GM20431 (cell line): Measurements from ENCODE around the gene PIK3C2A.

Experiments used
- in situ Hi-C: fragments of 300-500 bp; cut with MseI, MboI; formaldehyde crosslinking; loops from one replicate; pipeline ENCODE4 v1.15.0; 2020; ENCODE audit warnings: low sequenced_read_pairs; ENCODE audit not compliant: unreplicated experiment

The PIK3C2A gene

DNA sequence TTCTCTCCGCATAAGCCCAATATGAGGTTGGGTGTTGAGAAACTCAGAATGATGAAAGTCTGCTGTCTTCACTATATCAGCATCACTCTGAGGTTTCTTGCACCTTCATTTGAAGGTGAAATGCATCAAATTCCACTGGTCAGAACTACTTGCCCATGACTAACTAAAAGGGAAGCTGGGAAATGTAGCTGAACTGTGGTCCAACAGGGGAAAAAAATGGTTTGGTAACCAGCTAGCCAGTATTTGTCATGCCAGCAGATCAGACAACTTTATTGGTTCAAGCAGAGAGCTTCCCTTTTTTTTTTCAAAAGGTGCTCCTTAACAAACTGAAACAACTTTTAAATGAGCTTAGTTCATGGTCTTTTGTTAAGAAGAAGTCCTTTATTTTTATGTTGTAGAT lies 14.2 kb upstream of the PIK3C2A start:
- in situ Hi-C loops = loop anchor here (10.0 kb wide), 1 partner anchor 283 kb away; no protein-coding TSS in a partner anchor

DNA sequence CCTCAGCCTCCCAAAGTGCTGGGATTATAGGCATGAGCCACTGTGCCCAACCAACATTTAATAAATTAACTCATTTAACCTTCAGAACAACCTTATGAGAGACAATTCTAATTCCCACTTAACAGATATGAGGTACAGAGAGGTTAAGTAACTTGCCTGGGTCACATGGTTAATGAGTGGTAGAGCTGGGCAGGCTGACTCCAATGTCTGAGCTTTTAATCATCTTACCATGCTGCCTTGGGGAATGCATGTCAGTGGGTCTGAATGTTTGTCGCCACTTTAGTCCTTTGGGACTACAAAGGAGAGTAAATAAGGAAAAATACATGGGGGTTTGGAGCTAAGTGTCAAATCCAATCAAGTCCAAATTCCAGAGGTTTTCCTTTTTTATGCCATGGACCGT lies 11.2 kb upstream of the PIK3C2A start:
- in situ Hi-C loops = no loop called here

DNA sequence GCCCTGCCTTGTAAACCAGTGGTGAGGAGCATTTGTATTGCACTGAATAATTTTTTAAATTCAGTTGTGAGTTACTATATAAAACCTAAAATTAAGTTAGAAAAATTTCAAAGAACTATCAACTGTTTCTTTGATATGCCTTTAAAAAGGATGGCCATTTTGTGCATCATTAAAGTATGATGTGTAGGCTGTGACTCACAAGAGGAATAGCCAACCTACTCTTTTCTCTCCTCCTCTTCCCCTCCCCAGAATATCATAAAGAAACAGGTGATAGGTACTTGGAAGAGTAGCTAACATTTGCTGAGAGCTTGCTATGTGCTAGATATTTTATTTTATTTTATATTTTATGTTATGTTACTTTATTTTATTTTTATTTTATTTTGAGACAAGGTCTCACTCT lies 10.6 kb upstream of the PIK3C2A start:
- in situ Hi-C loops = no loop called here

DNA sequence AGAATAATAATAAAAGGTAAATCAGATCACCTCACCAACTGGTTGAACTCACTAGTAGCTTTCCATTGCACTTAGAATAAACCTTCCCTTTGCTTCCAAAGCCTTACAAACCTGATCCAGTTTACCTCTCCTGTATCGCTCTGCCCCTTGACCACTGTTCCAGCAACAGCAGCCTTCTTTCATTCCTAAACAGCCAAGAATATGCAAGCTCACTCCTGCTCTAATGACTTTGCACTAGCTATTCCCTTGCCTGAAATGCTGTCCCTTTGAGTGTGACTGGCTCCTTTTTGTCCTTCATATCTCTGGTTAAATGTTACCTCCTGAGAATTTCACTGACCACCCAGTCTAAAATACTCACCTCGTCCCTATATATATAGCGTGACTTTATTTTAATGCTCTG lies 9.6 kb upstream of the PIK3C2A start:
- in situ Hi-C loops = no loop called here

DNA sequence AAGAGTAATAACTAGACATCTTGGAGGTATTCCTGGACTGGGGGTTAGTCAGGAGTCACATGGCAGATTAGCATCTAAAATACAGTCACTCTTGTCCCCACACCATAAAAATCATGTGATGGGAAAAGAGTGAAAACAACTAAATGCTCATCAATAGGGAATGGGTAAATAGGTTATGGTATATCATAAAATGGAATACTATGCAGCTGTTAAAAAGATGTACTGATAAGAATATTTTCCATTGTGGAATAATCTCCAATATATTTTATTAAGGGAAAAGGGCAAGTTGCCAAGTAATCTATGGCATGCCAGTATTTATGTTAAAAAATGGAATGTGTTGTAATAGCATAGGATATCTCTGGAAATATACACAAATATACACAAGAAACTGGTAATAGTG lies 6.6 kb upstream of the PIK3C2A start:
- in situ Hi-C loops = no loop called here

DNA sequence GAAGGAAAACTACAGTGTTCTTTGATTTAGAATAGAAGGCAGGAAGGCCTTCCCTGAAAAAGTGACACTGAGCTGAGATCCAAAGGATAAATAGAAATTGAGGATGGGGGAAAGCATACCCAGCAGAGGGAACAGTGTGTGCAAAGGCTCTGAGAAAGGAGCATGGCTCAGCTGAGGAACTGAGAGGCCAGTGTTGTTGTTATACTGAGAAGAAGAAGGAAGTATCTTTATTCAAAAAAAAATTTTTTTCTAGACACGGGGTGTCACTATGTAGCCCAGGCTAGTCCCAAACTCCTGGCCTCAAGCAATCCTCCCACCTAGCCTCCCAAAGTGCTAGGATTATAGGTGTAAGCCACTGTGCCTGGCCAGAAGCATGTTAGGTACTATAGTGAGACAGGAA lies 3.5 kb upstream of the PIK3C2A start:
- in situ Hi-C loops = no loop called here

DNA sequence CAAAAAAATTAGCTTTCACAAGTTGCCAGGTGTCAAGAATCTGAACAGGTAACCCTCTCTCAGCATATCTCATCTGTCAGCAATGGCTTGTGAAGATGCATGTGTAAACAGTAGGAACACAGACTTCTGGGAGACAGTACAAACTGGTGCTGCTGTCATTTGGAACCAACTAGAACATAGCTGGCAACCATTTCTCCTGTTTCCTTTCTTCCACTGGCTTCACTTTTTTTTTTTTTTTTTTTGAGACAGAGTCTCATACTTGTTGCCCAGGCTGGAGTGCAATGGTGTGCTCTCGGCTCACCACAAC lies 2.1 kb upstream of the PIK3C2A start:
- in situ Hi-C loops = no loop called here

DNA sequence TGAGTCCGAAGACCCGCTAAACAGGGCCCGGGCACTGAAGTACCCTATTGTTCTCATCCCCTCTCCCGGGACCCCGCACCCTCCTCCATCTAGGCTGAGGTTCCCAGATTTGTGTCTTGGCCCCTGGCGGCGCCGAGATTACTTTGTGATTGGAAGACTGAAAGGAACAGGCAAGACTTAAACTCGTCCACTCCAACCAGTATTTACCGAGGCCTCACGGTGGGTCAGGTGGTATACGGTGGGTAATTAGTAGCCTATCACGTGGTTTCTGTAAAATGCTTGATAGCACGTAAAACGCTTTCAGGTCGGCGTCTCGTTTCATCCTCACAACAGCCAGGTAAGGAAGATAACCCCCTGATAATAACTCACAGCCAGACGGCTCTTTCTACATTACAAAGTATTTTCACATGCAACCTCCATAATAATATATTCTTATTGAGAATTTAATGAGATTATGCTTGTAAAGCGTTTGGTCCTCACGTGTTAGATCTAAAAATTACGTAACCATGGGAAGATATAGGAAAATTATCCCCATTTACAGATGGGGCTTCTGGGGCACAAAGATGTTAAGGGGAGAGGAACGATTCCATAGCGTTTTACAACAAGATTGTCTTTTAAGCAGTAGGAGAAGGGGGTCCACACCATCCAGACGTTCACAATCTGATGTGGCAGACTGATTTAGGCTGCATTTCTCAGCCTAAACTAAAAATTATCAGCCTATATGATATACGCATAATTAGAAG lies 642 bp upstream of the PIK3C2A start:
- in situ Hi-C loops = no loop called here

DNA sequence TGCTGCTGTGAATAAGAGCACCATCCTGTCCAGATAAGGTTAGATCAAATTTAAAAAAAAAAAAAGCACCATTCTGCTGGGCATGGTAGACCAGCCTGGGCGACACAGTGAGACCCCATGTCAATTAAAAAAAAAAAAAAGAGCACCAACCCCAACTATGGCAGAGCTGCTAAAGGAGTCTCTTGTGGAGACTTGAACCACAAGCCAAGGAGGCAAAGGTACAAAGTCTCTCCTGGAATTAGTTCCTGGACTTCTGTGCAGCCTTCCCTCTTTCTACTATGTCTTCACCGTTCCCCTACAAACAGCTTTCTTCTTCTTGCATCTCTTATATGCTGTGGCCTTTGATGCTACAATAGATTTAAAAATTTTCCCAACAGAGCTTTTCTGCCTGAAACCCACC lies 1.3 kb downstream of the PIK3C2A start:
- in situ Hi-C loops = no loop called here

DNA sequence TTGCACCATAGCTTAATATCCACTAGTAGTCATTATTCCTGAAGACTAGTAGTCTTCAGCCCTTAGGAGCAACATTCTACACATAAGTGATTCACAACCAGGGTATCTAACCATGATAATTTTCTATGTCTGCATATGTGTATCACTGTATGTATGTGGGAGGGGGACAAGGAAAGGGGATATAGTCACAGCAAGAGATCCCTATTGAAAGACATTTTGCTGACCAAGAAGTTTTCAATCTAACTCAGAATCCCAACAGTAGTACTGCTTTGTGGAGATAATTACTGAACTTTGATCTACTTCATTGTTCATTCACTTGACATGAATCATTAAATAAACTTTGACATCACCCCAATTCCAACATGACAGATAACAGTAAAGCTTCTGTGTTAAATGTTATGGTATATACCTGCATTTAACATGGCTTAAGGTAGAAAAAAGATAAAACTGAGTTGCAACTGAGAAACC lies 10.3 kb downstream of the PIK3C2A start:
- in situ Hi-C loops = no loop called here

DNA sequence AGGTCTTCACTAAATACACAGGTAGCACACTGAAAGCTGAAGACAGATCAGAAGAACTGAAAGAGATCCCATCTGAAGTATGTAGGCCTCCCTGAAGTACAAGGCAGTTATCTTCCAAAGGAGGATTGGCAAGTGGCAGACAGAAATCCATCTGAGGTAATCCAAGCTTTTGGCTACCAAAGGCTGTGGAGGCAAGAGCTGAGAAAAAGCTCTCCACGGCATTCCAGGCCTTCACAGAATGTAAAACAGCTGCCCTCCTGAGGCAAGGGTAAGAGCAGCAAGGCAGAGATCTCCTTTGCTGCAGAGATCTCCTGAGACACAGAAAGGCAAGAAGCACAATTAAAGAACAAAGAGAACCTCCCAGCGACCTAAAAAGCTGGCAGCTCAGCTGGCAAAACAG lies 19.1 kb downstream of the PIK3C2A start:
- in situ Hi-C loops = no loop called here

DNA sequence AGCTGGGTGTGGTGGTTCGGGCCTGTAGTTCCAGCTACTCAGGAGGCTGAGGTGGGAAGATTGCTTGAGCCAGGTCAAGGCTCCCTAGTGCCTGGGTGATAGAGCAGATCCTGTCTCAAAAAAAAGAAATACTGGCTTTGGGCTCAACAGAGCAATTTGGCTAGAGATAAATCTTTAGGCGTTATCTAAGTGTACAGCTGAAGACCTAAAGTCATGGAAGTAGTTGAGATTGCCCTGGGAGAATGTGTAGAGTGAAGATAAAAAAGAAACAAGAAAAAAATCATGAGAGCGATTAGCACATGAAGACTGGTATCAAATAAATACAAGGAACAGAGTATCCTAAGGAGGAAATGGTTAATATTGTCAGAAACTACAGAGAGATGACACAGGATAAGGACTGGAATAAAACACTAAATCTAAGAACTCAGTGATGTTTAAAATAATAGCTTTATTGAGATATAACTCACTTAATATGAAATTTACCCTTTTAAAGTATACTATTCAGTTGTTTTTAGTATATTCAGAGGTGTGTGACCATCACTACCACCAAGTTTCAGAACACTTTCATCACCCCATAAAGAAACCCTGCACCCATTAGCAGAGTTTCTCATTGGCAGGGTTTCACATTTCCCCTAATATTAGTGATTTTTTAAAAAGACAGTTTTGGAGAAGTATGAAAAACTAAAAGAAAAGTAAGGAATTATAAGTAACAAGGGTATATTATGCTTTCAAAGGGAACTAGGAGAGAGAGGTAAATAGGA lies 20.7 kb downstream of the PIK3C2A start:
- in situ Hi-C loops = no loop called here

DNA sequence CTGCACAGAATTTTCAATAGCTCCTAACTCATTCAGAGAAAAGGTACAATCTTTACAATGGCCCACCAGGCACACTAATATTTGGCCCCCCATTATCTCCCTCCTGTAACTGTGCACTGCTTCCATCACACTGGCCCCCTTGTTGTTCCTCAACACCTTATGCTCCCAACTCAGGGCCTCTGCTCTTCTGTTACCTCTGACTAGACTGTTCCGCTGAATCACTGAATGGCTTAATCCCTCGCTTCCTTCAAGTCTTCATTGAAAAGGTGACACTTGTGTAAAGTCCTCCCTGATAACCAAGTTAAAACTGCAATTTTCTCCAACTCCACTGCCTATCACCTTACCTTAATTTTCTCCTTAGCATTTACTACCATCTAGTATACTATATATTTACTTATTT lies 21.8 kb downstream of the PIK3C2A start:
- in situ Hi-C loops = no loop called here

DNA sequence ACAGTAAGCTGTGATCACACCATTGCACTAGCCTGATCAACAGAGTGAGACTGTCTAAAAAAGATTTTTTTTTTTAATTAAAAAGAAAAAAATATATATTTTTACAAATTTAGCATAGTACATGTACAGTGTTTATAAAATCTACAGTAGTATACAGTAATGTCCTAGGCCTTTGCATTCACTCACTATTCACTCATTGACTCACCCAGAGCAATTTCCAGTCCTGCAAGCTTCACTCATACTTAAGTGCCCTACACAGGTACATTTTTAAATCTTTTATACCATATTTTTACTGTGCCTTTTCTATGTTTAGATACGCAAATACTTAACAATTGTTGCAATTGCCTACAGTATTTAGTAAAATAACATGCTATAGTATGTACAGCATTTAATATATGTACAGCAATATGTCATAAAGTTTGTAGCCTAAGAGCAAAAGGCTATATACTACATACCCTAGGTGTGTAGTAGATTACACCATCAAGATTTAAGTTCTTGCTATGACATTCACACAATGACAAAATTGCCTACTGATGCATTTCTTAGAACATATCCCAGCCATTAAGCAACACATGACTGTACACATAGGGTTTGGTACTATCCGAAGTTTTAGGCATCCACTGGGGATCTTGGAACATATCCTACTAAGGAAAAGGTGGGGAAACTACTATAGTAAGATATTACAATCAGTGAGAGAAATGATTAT lies 22.8 kb downstream of the PIK3C2A start:
- in situ Hi-C loops = no loop called here

DNA sequence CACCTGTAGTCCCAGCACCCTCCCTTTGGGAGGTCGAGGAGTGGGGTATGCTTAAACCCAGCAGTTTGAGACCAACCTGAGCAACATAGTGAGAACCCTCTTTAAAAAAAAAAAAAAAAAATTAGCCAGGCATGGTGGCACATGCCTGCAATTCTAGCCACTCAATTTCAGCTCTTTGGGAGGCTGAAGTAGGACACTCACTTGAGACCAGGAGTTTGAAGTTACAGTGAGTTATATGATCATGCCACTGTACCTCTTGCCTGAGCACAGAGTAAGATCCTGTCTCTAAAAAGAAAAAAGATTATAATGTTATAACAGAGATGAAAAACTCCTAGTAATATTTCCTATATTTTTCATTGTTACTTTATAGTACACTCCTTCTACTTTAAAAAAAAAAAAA lies 23.9 kb downstream of the PIK3C2A start:
- in situ Hi-C loops = no loop called here

DNA sequence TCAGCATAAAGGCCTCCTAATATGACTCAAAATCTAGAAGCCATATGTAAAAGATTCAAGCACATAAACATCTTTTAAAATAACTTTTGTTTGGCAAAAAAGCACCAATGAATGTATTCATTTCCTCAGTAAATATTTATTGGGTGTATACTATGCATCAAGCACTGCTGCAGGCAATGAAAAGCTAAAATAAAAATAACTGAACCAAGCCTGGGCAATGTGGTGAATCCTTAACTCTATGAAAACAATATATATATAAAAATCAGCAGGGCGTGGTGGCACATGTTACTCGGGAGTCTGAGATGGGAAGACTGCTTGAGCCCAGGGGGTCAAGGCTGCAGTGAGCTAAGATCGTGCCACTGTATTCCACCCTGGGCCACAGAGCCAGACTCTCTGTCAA lies 27.8 kb downstream of the PIK3C2A start:
- in situ Hi-C loops = no loop called here

DNA sequence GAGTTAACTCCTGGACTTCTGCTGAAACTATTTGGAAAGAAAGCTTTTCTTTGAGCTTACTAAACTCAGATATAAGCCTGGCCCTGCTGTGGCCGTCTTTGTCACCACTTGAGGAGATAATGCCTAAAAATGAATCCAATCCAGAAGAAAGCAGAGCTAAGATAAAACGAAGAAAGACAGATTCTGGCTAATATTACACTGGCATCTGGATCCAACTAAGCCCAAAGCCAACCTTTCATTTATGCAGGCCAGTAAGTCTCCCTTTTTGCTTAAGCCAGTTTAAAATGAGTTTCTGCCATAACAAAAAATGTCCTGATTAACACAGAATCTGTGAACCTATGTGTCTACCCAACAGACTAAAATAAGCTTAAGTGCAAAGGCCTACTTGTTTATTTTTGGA lies 34.5 kb downstream of the PIK3C2A start:
- in situ Hi-C loops = no loop called here

DNA sequence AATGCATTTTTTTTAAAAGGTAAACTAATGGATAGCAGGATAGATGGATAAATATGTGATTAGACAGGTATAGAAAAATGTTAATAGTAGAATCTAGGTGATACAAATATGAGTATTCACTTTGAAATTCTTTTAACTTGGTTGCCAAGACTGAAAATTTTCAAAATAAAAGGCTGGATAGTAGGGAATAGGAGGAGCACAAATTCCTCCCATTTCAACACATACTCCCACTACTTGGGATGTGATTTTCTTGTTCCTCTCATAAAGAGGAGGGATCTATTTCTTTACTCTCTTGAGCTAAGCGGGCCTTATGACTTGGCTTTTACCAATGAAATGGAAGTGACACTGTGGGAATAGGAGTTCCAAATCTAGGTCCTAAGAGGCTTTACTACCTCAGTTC lies 35.9 kb downstream of the PIK3C2A start:
- in situ Hi-C loops = no loop called here

DNA sequence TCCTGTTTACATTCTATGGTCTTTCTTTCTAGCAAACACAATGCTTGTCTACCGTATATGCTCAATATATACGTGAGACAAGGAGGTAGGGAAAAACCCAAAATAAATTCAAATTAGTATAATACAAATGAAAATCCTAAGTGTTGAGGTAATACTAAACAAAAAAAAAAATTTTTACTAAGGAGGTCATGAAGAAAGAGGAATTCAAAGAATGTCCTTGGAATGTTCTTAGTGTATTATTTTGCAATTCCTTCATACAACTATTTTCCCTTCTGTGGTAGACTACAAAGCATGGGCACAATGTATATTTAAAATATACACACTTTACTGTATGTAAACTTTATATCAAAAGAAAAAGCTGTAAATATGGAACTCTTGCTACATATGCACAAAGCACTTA lies 36.4 kb downstream of the PIK3C2A start:
- in situ Hi-C loops = no loop called here

DNA sequence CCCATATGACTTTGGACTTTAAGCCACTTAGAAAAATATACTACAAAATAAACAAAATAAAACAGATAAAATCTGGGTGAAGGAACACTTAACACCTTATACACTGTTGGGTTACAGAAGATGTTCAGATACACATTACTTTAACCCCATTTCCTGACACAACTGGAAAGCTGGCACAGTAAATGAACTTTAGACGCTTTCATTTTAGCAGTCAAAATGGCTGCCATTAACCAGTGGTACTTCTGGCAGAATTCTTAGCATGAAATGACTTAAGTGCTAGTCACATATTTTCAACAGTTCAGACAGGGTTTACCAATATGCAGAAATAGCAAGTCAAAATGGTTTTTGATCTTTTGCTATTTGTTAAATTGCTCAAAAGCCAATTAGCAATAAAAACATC lies 37.9 kb downstream of the PIK3C2A start:
- in situ Hi-C loops = no loop called here

DNA sequence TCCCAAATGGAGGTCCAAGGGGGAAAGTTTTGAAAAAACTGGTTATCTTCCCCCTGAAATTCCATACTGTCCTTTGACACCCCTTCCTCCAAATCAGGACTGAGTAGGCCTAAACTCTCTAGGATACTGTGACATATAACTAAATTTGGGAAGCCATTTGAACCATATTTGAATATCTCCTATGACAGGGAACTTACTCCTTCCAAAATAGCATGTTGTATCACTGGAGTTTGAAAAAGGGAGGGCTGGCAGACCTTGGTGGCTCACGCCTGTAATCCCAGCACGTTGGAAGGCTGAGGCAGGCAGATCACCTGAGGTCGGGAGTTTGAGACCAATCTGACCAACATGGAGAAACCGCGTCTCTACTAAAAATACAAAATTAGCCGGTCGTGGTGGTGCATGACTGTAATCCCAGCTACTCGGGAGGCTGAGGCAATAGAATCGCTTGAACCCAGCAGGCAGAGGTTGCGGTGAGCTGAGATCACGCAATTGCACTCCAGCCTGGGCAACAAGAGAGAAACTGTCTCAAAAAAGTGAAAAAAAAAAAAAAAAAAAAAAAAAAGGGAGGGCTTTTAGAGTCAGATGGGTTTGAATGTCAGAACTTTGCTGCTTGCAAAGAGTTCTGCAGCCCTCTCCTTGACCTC lies 42.4 kb downstream of the PIK3C2A start:
- in situ Hi-C loops = no loop called here
